Stomach smooth muscle (tissue), 2 donors: Measurements from ENCODE around the gene CDH23.

Experiments
- H3K27ac ChIP-seq: one replicate; pipeline ENCODE4 v1.7.0; 2013; ENCODE audit warnings: mild to moderate bottlenecking, low read length, inconsistent platforms
- H3K27me3 ChIP-seq, 2 donors: one replicate each; pipeline ENCODE4 v1.7.0; 2013; ENCODE audit warnings: low read length in 2 of 2; ENCODE audit not compliant: insufficient read depth in 2 of 2, control insufficient read depth in 1 of 2
- H3K36me3 ChIP-seq, 2 donors: one replicate each; pipeline ENCODE4 v1.7.0; 2013; ENCODE audit warnings: low read length in 2 of 2; ENCODE audit not compliant: control insufficient read depth in 2 of 2, insufficient read depth in 2 of 2
- H3K4me1 ChIP-seq: one replicate; pipeline ENCODE4 v1.7.0; 2013; ENCODE audit warnings: low read length; ENCODE audit not compliant: control insufficient read depth, insufficient read depth
- H3K4me3 ChIP-seq, 2 donors: one replicate each; pipeline ENCODE4 v1.7.0; 2013; ENCODE audit warnings: low read length in 2 of 2
- H3K9ac ChIP-seq, 2 donors: one replicate each; pipeline ENCODE4 v1.7.0; 2013; ENCODE audit warnings: low read length in 2 of 2, mild to moderate bottlenecking in 1 of 2
- H3K9me3 ChIP-seq, 2 donors: one replicate each; pipeline ENCODE4 v1.7.0; 2013; ENCODE audit warnings: low read length in 2 of 2; ENCODE audit not compliant: control insufficient read depth in 2 of 2
- donor health status: healthy.
- donor health status: Pancreatic carcinoma.

Gene CDH23

GRCh38 chr10:71567006-71567405, 170.3 kb downstream of the CDH23 start:
- H3K4me3 ChIP-seq: no peak overlapping the region
- H3K4me1 ChIP-seq: no peaks in the 10 kb centered on the region
- no peaks in the 10 kb centered on the region for H3K9me3 ChIP-seq
- no peak overlapping the region for H3K27ac ChIP-seq
- H3K27me3 ChIP-seq: peaks cover 0 to 2% of the 10 kb centered on the region in 2 donors
- H3K9ac ChIP-seq: no peak overlapping the region
- no peaks in the 10 kb centered on the region for H3K36me3 ChIP-seq

- no peaks in the 10 kb centered on the region for H3K36me3 ChIP-seq
- H3K27ac ChIP-seq: no peak overlapping the region
- no peaks in the 10 kb centered on the region for H3K9me3 ChIP-seq
- peaks cover 0 to 2% of the 10 kb centered on the region in 2 donors for H3K27me3 ChIP-seq
- H3K9ac ChIP-seq: no peak overlapping the region
- H3K4me3 ChIP-seq: no peak overlapping the region
- H3K4me1 ChIP-seq: no peaks in the 10 kb centered on the region
These were observed 172.3 kb downstream of the CDH23 start for GRCh38 chr10:71568896-71569492.

- no peak overlapping the region for H3K4me3 ChIP-seq
- H3K4me1 ChIP-seq: no peaks in the 10 kb centered on the region
- H3K9ac ChIP-seq: no peak overlapping the region
- no peaks in the 10 kb centered on the region for H3K9me3 ChIP-seq
- H3K27ac ChIP-seq: no peak overlapping the region
- H3K36me3 ChIP-seq: no peaks in the 10 kb centered on the region
- H3K27me3 ChIP-seq: peaks cover 0 to 2% of the 10 kb centered on the region in 2 donors
These were observed 173.3 kb downstream of the CDH23 start for GRCh38 chr10:71569775-71570588.

GRCh38 chr10:71571460-71572175, 174.9 kb downstream of the CDH23 start:
- Histone ChIP-seq H3K27ac (no peak overlapping the region), H3K4me1 (peaks cover 2% of the 10 kb centered on the region), H3K36me3 (no peaks in the 10 kb centered on the region), H3K4me3 (no peak overlapping the region), H3K9me3 (no peaks in the 10 kb centered on the region), H3K9ac (no peak overlapping the region), H3K27me3 (peaks cover 0 to 2% of the 10 kb centered on the region in 2 donors)

GRCh38 chr10:71572962-71573361, 176.2 kb downstream of the CDH23 start:
- H3K27me3 ChIP-seq: no peaks in the 10 kb centered on the region
- no peak overlapping the region for H3K9ac ChIP-seq
- H3K9me3 ChIP-seq: no peaks in the 10 kb centered on the region
- H3K4me3 ChIP-seq: no peak overlapping the region
- no peaks in the 10 kb centered on the region for H3K36me3 ChIP-seq
- peaks cover 2% of the 10 kb centered on the region for H3K4me1 ChIP-seq
- H3K27ac ChIP-seq: no peak overlapping the region

GRCh38 chr10:71573562-71574518, 177.1 kb downstream of the CDH23 start:
- Histone ChIP-seq H3K4me1 (peaks cover 2% of the 10 kb centered on the region), H3K9ac (no peak overlapping the region), H3K4me3 (no peak overlapping the region), H3K27me3 (peaks cover 0 to 2% of the 10 kb centered on the region in 2 donors), H3K9me3 (no peaks in the 10 kb centered on the region), H3K27ac (no peak overlapping the region), H3K36me3 (no peaks in the 10 kb centered on the region)

GRCh38 chr10:71575451-71575850, 178.7 kb downstream of the CDH23 start:
- no peak overlapping the region for H3K9ac ChIP-seq
- H3K9me3 ChIP-seq: no peaks in the 10 kb centered on the region
- H3K4me3 ChIP-seq: no peak overlapping the region
- H3K27me3 ChIP-seq: peaks cover 0 to 2% of the 10 kb centered on the region in 2 donors
- no peak overlapping the region for H3K27ac ChIP-seq
- H3K36me3 ChIP-seq: no peaks in the 10 kb centered on the region
- H3K4me1 ChIP-seq: peaks cover 2% of the 10 kb centered on the region

GRCh38 chr10:71575934-71576801, 179.4 kb downstream of the CDH23 start:
- no peak overlapping the region for H3K27ac ChIP-seq
- peaks cover 2% of the 10 kb centered on the region for H3K4me1 ChIP-seq
- H3K27me3 ChIP-seq: peaks cover 0 to 2% of the 10 kb centered on the region in 2 donors
- H3K36me3 ChIP-seq: no peaks in the 10 kb centered on the region
- no peaks in the 10 kb centered on the region for H3K9me3 ChIP-seq
- no peak overlapping the region for H3K9ac ChIP-seq
- no peak overlapping the region for H3K4me3 ChIP-seq

- Histone ChIP-seq H3K27me3 (peaks cover 0 to 2% of the 10 kb centered on the region in 2 donors), H3K9ac (no peak overlapping the region), H3K9me3 (no peaks in the 10 kb centered on the region), H3K36me3 (no peaks in the 10 kb centered on the region), H3K4me3 (no peak overlapping the region), H3K4me1 (peaks cover 2% of the 10 kb centered on the region), H3K27ac (no peak overlapping the region)
These were observed 180.1 kb downstream of the CDH23 start for GRCh38 chr10:71576842-71577241.
